Measurements from ENCODE around the gene HOXA10.

HOXA10 gene

DNA sequence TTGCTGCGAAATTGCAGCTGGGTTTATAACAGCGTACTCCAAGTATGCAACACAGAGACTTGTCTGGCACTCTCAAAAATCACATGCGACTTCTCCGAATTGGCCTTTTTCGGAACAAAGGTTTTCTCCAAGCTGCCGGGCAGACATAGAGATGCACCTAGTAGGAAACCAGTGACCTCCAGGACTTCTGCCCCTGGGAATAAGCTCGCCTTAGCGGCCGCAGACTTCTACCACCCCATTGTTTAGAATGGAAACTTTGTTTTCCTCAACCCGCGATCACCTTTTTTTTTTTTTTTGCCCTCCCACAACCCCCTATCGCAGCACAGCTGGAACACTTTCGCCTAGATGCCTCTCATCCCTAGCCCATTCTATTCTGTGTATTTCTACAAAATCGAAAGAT lies 4.9 kb upstream of the HOXA10 start:
- DNase-seq, result no peak

DNA sequence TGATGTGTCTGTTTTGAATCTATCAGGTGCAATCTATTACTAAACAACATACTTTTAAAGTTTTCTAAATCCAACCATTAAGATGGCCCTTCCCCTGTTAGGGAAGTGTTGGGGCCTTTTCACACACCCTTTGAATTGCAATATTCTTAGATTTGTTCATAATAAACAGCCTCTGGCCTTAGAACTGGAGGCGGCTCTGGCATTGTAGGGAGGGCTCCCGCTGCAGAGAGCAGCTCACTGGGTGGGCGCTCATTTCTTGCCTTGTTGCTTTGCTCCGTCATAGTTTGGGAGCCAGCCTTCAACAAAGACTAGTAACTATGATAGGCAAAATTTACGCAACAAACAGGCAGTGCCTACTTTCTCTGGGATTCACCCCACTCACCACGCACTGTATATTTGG lies 4.2 kb upstream of the HOXA10 start:
- DNase-seq, result no peak

DNA sequence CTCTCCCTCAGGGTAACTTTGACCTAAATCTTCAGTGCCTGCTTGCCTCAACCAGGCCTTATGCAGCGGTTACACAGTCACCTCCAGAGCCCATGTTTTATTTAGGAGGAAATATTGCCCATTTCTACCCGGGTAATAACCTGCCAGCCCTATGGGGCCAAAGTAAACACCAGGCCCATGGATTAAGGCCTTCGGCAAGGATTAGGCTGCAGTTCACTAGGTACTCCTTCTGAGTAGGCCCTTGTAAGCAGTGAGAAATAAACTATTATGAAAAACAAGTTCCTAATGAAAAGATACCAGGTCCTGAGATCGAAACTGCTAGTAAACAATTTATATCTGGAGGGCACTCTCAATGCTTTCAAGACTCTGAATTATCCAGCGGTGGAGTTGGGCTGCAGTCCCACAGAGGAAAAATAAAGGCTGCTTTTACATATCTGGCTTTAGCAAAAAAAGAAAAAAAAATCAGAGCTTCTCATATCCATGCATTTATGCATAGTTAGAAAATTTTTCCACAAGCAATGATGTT lies 3.7 kb upstream of the HOXA10 start:
- no peak for DNase-seq

DNA sequence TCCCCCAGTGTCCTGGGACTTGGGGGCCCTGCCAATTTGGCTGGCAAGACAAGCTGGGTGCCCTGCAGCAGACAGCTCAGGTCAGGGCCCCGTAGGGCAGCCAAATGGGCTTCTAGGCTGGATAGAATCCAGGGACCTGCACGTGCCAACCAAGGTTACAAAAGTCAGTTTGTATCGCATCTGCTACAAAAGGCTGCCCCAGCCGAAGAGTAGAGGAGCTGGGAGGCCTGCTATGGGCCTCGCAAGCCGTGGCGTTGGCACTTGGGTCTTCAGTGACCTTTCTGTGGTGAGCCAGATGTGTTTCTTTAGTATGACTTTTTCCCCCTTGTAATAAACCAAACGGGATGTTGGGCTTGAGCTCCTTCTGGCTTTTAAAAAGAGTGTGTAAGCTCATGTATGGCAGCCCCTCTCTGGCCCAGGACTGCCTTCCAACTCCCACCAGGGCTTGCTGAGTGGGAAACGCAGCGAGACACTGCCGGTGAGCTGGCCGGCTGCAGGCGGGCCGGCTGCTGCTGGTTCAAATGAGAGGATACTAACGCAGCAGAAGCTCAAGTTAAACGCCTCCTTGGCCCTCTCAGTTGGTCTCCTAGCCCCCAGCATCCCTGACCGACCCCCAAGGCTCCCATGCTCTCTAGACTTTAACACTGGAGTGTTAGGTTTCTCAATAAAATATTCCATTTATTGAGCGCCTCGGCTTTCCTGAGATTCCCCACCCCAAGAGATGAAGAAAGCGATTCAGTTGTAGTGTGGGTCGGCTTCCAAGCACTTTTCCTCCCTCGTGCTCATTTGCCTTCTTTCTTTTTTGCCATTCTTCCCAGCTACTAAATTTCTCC lies 3.1 kb upstream of the HOXA10 start:
- DNase-seq, result no peak

DNA sequence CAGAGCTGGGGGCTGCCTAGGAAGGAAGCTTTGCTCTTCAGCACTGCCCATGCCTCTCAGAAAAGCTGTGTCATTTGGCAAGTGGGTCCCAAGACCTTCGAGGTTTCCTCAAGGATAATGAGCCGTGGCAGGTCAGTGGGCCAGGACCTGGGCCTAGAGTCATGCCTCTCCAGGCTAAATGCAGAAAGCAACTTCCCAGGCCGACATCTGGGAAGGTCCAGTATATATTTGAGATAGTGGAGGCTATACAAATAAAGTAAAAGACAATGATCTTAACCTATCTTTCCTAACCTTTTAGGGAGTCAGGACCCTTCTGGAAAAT lies 2.4 kb upstream of the HOXA10 start:
- no peak for DNase-seq

DNA sequence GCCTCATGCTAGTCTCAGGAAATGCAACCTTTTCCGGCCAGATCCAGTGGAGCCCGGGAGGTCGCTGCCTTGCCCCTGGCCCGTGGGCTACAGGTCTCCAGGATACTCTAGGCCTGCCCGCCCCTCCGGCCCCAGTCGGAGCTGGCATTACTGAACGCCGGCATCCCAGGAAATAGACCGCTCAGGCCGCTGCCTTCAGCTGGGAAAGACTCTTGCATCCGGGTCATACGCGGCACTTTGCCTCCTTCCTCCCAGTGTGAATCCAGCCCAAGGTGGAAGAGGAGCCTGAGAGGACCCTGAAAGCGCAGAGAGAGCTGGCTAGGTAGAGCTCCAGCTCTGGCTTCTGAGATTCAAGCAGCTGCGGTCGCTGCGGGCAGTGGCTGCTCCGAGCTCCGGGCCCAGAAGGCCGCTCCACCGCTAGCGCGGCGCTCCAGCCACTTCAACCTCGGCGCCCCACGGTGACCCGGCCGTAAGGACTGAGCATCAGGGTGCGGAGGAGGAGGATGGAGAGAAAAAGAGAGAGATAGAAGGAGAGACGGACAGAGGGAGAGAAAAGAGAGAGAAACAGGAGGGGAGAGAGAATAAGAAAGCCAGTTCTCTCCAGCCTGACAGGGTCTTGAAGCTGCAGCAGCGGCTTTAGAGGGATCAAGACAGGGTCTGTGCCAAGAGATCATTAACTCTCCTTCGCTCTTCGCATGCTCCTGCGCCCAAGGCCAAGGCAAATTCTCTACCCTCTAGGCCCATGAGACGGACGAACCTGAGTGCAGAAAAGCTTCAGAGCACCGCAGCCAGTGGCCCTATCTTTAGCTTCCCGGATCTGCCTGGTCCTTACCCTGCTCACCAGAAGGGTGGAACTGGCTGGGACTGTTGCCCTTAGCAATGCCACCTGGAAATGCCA lies 1.8 kb upstream of the HOXA10 start:
- no peak for DNase-seq

DNA sequence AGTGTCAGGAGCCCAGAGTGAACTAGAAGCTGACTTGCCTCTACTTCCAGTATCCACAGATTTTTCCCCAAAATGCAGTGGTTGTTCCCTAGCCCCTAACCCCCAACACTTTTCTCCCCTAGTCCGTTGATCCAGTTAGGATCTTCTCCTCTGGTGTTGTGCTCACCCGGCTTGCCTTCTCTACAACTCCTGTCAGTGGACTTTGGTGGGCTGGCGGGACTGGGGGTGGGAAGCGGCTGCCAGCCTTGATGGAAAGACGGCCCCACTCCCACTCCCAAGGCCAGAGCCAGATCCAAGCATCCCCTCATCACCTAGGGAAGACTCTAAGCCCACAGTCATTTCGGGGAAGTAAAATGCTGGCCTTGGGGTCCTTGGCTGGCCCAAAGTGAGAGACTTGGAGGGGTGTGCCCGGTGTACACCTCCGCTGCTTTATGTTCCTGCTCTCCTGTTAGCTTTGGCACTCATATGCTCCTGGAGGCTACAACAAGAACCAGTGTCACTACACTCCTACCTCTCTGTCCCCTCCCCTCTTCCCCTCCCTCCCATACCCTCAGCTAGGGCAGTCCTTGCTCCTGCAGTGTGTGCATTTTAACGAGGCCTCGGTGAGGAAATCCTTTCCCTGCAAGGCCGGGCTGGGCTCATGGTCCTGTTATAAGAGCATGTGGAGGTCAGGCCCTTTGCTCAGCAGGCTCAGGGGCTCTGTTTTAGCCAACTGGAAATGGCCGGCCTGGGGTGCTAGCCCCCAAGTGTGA lies 930 bp upstream of the HOXA10 start:
- DNase-seq, result no peak

DNA sequence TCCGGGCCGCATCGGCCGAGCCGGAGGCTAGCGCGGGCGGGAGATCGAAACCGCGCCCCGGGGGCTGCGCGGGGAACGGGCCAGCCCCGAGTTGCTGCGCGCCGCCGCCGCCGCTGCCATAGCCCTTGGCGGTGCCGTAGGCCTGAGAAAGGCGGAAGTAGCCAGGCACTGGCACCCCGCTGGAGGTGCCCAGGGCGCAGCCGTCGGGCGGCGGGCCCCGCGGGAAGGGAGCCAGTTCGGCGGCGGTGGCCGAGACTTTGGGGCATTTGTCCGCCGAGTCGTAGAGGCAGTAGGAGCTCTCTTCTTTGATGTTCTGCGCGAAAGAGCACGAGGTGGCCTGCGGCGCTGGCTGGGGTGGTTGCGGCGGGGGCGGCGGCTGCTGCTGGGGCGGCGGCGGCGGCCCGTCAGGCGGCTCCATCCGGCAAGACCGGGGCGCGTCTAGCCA lies 587 bp downstream of the HOXA10 start:
- DNase-seq, result no peak

DNA sequence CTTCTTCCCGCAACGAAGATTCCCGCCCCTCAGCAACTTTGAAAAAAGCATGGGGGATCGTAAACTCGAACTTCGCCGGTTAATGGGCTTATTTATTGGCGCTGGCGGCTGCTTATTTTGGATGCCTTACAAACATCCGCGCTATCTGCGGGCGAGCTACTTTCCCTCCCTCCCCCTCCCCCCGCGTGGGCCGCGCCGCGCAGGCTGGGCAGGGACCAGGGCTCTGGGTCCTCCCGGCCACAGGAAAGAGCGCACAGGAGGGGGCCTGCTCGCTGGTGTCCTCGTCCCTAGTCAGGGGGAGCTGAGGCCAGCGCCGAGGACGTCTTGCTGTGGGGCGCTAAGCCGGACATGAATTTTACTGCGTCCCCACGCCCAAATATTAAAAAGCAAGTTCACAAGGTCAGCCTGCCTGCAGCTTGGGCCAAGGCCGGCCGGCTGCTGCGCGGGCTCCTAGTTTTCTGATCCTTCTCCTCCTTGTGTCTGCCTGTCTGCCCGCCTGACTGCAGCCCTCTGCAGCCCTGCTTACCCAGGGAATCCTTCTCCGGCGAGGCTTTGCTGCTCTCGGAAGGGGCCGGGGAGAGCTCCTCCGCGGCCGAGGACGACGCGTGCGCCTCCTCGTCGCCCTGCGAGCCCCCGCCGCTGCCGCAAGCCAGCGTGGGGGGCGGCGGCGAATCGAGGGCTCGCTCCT lies 1.2 kb downstream of the HOXA10 start:
- no peak for DNase-seq

DNA sequence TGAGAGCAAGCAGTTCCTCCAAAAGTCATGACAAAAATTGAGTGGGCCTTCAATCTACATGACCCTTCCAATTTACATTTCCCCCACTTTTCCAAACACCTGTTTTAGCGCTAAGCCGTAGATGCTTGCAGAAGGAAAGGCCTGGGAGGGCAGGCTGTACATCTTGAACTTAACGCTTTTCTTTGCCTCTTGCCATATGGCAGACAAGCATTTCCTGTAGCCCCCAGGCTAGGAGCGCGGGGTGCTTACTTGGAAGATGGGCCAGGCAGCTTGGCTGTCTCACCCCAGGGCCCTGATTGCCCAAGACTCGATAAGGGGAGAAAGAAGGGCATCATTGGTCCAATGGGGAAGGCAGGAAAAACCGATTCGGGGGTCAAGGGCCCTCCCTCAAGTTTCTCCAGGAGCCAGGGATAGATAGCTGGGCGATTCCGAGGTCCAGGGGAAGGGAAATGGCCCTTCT lies 1.8 kb downstream of the HOXA10 start:
- no peak for DNase-seq

DNA sequence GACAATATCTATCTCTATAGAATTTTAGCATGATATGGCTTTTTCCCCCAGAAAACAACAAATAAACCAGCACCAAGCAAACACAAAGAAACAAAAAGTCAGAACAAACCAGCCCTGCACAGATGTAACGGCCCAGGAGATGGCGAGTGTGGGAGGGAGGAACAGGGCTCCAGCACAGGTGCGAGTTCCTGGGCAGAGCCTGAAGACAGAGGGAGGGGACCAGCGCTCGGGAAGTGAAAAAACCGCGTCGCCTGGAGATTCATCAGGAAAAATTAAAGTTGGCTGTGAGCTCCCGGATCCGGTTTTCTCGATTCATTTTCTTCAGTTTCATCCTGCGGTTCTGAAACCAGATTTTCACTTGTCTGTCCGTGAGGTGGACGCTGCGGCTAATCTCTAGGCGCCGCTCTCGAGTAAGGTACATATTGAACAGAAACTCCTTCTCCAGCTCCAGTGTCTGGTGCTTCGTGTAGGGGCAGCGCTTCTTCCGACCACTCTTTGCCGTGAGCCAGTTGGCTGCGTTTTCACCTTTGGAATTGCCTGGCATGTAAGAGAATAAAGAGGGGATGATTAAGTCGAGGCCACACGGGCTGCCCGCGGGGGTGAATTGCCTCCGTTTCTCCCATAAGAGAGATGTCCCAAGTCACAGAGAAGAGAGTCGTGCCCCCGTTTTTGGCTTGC lies 2.3 kb downstream of the HOXA10 start:
- DNase-seq, result no peak

DNA sequence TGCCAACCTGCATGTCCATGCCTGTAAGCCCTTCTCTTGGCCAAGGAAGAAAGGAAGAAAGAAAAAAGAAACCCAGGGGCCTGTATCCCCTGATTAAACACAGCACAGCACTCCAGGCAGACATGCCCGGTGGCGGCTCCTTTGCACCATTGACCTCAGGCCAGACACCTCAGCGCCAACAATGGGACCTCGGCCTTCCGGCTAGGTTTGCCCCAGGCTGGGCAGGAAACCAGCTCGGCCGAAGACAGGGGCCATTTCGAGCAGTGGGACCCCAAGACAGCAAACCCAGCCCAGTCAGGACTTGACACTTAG lies 2.8 kb downstream of the HOXA10 start:
- DNase-seq, result no peak

DNA sequence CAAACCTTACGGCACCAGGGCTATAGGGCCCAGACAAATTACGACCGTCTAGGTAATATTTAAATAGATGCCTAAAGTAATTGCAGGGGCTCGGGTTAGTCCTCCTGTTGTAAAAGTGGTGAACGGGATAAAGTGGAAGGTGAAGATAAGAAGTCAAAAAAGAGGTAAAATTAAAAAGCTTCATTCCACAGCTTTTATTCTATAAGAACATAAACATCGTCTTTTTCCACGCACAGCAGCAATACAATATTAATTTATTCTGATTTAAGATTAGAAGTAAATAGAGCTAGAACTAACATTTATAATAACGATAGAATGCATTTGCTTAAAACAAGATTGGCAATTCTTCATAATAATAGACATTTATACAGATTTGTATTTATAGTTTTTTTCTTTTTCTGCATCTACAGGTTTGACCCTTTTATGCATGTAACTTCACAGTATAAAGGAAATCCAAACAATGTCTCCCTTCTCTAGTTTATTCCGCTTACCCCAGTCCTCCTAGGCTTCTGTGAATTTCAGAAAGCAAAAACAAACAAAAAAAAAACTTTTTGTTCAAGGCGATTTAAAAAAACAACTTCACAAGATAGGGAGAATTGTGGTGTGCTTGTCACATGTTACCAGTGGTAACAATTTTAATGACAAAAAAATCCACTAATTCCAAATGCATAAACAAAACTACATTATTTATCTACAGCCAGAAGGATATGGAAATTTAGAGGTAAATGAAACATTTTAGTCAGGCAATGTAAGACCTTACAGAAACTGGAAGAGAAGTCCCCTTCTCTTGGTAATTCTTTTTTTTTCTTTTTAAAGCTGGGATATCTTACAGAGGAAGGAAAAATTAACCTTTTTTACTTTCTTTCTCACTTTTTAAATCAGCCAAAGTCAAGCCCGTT lies 3.4 kb downstream of the HOXA10 start:
- DNase-seq, result no peak

DNA sequence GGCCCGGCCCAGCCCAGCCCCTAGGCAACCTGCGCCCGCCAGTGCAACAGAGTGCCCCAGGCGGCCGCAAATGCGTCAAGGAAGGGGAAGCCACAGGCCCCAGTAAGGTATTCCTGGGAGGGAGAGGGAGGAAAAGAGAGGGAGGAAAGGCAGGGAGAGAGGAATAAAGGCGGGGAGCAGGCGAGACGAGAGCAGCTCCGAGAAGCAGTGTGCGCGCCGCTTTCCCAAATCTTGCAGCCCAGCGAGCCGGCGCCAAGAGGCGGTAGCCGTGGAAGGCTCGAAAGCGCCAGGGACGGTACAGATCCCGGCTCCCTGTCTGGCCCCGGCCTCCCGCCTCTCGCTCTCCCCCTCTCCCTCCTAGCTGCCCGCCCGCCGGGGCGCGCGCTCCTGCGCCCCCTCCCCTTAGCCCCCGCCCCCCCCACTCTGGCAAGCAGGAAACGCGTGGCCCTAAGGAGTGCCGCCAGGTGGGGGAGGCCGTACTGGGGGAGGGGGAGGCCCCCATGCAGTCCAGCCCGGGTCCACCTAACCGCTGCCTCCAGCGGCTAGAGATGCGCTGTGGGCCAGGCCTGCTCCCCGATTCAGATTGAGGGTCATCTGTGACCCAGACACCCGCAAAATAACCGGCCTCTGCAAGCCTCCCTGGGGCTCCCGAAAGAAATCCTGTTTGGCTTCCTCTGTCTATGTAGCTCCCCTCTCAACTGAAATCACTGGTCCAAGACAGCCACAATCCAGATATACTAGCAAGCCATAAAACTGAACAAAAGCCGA lies 4.3 kb downstream of the HOXA10 start:
- DNase-seq, result no peak

DNA sequence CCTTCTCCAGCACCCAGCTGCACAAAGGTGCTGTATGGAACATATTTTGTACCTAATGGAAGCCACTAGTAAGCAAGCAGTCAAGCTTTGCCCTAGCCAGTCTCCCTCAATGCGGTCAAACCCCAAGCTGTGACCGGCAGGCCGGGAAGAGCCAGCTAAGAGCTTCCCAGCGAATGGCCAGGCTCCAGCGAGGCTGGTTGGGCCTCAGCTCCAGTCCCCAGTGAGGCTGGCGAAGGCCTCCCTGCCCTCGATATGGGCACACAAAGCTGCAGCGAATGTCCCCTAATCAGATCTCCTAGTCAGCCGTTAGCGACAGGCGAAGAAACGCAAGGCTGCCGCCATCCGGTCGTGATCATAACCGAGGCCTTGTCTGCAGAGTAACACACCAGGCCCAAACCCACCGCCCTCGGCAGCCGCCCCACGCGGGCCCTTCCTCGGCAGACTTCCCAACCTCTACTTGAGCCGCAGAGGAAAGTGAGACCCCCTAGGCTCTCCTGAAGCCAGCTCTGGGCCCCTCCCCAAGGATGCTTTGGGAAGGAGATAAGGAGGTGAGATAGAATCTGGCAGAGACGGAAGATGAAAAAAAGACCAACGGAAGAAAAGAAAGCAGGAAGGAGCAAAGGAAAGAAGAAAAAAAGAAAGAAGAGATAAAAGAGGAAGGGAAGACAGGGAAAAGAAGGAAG lies 5.7 kb downstream of the HOXA10 start:
- DNase-seq, result no peak

DNA sequence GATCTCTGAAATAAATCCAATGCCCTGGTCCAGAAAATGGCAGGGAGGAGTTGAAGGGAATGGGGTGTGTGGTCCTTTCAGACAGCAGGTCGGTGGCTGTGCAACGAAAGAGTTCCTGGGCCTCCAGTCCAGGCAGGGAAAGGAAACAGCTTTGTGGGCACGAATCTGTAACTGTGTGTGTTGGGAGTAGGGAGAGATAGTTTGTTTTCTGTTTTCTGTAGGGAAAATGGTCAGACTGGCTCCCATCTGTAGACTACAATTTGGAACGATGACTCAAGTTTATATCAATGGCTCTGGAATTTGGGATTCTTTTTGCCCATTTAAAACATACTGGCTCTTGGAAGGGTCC lies 6.2 kb downstream of the HOXA10 start:
- no peak for DNase-seq

DNA sequence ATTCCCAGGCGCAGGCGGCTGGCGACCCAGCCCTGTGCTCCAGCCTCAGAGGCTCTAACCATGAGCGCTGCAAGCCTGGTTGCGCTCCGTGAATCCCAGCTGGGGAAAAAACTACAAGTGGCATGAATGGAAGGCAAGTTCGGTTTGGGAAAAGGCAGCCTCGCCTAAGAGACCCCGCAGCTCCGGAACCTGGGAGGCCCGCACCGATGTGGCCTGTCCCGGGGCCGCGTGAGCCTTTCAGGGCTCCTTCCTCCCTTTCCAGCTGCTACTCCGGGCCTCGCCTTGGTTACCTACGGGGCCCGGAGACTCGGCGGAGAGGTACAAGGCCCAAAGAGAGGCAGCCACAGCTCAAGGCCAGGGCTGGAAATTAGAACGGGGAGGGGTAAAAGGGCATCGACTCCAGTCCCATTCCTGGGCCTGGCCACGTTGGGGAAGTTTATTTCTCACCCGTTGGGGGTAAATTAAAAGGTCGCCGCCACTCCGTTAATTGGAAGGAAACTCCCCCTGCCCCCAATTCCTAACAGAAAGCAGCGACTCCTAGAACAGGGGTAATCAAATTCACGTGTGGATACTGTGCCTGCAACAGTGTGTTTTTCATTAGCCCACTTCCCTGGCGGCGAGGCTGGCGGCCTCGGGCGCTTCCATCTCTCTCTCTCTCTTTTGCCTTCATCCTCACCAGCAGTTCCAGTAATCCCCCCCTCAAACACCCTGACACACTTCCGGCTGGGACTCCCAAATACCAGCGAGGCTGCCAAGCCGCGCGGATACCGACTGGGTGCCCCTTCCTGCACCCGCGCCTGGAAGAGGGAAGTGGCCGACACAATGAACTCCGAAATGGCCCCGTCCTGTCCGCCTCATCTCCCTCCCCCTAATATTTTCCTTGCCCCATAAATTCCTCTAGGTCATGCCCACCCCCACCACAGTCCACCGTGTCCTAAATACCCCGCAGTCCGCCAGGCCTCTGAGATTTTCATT lies 7.3 kb downstream of the HOXA10 start:
- DNase-seq, result no peak

DNA sequence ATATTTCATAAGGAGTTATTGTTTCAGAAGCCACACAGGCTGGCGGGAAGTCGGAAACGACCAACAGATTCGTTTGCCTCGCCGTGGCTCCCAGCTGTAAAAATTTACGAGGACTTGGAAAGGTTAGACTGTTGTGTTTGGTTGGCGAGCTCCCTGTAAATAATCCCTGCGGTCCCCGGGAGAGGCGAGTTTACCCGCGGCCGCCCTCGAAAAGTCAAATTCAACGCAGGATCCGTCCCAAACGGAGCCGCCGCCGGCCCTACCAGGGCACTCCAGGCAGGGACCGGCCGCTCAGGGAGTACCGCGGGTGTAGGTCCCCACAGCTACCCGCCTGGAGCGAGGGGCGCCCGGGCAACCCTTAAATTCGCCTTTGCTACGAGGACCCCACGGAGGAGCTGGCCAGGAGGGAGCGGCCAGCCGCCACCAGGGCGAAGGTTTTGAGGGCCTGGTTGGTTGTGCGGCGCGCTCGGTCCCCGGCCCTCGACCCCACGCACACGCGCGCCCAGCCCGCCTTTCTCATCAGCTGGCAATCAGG lies 8.1 kb downstream of the HOXA10 start:
- no peak for DNase-seq

Data from hippocampal formation (tissue), 2 donors.